Bronchial epithelial cell (primary cell): ENCODE measurements around the gene STN1. TPM values are rescaled to one million over a fixed set of nuclear protein-coding genes. Genes with fewer than 3 reads are reported as not detected.

Source experiments
- DNase-seq: peaks from one replicate; pipeline ENCODE4 v3.0.0-alpha.2; 2010; ENCODE audit warnings: low read depth
- FAIRE-seq: peaks from 2 replicates; lab custom pipeline; 2011; peaks lifted over from hg19 to GRCh38; lab: Jason Lieb, UNC
- H3K27me3 ChIP-seq: 2 replicates; pipeline ENCODE4 v1.5.1; 2011; ENCODE audit warnings: low read length; ENCODE audit not compliant: control insufficient read depth, insufficient read depth
- H3K36me3 ChIP-seq: 2 replicates; pipeline ENCODE4 v1.5.1; 2011; ENCODE audit warnings: low read length; ENCODE audit not compliant: control insufficient read depth, insufficient read depth
- H3K4me3 ChIP-seq: 2 replicates; pipeline ENCODE4 v1.5.1; 2011; ENCODE audit warnings: mild to moderate bottlenecking, low read depth, low read length, control low read depth
- CTCF ChIP-seq: IDR thresholded peaks from 2 replicates; pipeline ENCODE4 v1.5.1; 2011; ENCODE audit warnings: mild to moderate bottlenecking, moderate library complexity, low read length, control low read depth, inconsistent platforms; ENCODE audit not compliant: insufficient read depth, severe bottlenecking
- total RNA-seq: library from RNA; depleted of rRNA; stranded (reverse); fragments of >200 nt; gene quantifications from 2 replicates; pipeline ENCODE4 v1.2.1, GENCODE V29; 2014

STN1 gene
- total RNA-seq, 1 donor from 2014 or later: 67.7 TPM

- DNase-seq (no peak), FAIRE-seq (no peak)
- no peak for TF ChIP-seq CTCF
- Histone ChIP-seq H3K27me3 (no peaks in the 10 kb centered on the region), H3K36me3 (peaks cover 8% of the 10 kb centered on the region), H3K4me3 (no peak overlapping the region)
These were observed 21.8 kb downstream of the STN1 start for GRCh38 chr10:103896225-103896624.

- DNase-seq (peak; percentile 63), FAIRE-seq (peak; percentile 28)
- H3K27me3 ChIP-seq: no peaks in the 10 kb centered on the region
- no peak for TF ChIP-seq CTCF
- H3K4me3 ChIP-seq: no peak overlapping the region
- peaks cover 8% of the 10 kb centered on the region for H3K36me3 ChIP-seq
These were observed 22.4 kb downstream of the STN1 start for GRCh38 chr10:103895411-103896186.

- peaks cover 7% of the 10 kb centered on the region for H3K36me3 ChIP-seq
- H3K27me3 ChIP-seq: no peaks in the 10 kb centered on the region
- H3K4me3 ChIP-seq: no peak overlapping the region
- DNase-seq: peak; percentile 63
- FAIRE-seq: no peak
- no peak for TF ChIP-seq CTCF
These were observed 23.5 kb downstream of the STN1 start for GRCh38 chr10:103894441-103894864.

GRCh38 chr10:103893817-103894216 is 24.2 kb downstream of the STN1 start:
- H3K27me3 ChIP-seq: no peaks in the 10 kb centered on the region
- no peak for FAIRE-seq
- no peak for TF ChIP-seq CTCF
- peaks cover 5% of the 10 kb centered on the region for H3K36me3 ChIP-seq
- no peak overlapping the region for H3K4me3 ChIP-seq
- DNase-seq: no peak

GRCh38 chr10:103892181-103892580 is 25.8 kb downstream of the STN1 start:
- FAIRE-seq (no peak), DNase-seq (no peak)
- no peak overlapping the region for H3K4me3 ChIP-seq
- TF ChIP-seq CTCF: no peak
- peaks cover under 1% of the 10 kb centered on the region for H3K36me3 ChIP-seq
- no peaks in the 10 kb centered on the region for H3K27me3 ChIP-seq
